SU-DHL-6 (cell line): ENCODE data around the gene CHIT1.

Experiments used
- H2AFZ ChIP-seq: fragments of 200-600 bp; sonication (generic); 2 replicates; pipeline ENCODE4 v1.6.1; 2014; ENCODE audit warnings: low read depth, mild to moderate bottlenecking, moderate library complexity, mixed read lengths, antibody characterized with exemption, low read length; ENCODE audit not compliant: severe bottlenecking
- H3F3A ChIP-seq: fragments of 200-600 bp; shearing (Covaris generic); 2 replicates; pipeline ENCODE4 v1.6.0; 2016; ENCODE audit warnings: antibody characterized with exemption, mild to moderate bottlenecking; ENCODE audit not compliant: insufficient read depth
- H3K27ac ChIP-seq: fragments of 200-600 bp; sonication (generic); 2 replicates; pipeline ENCODE4 v1.5.1; 2016; ENCODE audit warnings: low read depth, mild to moderate bottlenecking, low read length, moderate library complexity, mixed read lengths
- H3K27me3 ChIP-seq: fragments of 200-600 bp; sonication (generic), shearing (Covaris generic); 2 replicates; pipeline ENCODE4 v1.6.0; 2014; ENCODE audit warnings: mild to moderate bottlenecking, low read length
- H3K36me3 ChIP-seq: fragments of 200-600 bp; sonication (generic); 2 replicates; pipeline ENCODE4 v1.6.1; 2014; ENCODE audit warnings: mild to moderate bottlenecking, low read length, mixed read lengths
- H3K4me2 ChIP-seq: fragments of 300-600, 200-600 bp; shearing (Covaris generic), sonication (generic); 2 replicates; pipeline ENCODE4 v1.6.0; 2014; ENCODE audit warnings: low read length, low read depth, mild to moderate bottlenecking; ENCODE audit not compliant: poor library complexity, severe bottlenecking
- H3K4me3 ChIP-seq: fragments of 200-600 bp; sonication (generic); 2 replicates; pipeline ENCODE4 v1.5.1; 2014; ENCODE audit warnings: antibody characterized with exemption, low read length, mild to moderate bottlenecking, mixed read lengths; ENCODE audit not compliant: insufficient read depth, poor library complexity, severe bottlenecking
- H3K79me2 ChIP-seq: fragments of 200-600 bp; sonication (generic); 2 replicates; pipeline ENCODE4 v1.6.1; 2014; ENCODE audit warnings: mild to moderate bottlenecking, low read length, moderate library complexity; ENCODE audit not compliant: insufficient read depth
- H3K9ac ChIP-seq: fragments of 200-600 bp; sonication (generic); 2 replicates; pipeline ENCODE4 v1.7.0; 2014; ENCODE audit warnings: mild to moderate bottlenecking, low read length
- H3K9me2 ChIP-seq: fragments of 200-600 bp; sonication (generic); replicated peaks from 2 replicates; pipeline ENCODE4 v1.6.1; 2014; ENCODE audit warnings: low read length; ENCODE audit not compliant: insufficient read depth
- H3K9me3 ChIP-seq: fragments of 200-600 bp; sonication (generic); 2 replicates; pipeline ENCODE4 v1.6.1; 2014; ENCODE audit warnings: low read length, mixed read lengths; ENCODE audit not compliant: insufficient read depth
- H4K20me1 ChIP-seq: fragments of 200-600 bp; sonication (generic); 2 replicates; pipeline ENCODE4 v1.6.1; 2014; ENCODE audit warnings: low read depth, mild to moderate bottlenecking, antibody characterized with exemption, low read length, moderate library complexity, mixed read lengths
- CTCF ChIP-seq: fragments of 200-600 bp; sonication (generic); IDR thresholded peaks from one replicate; pipeline ENCODE4 v1.5.1; 2017; ENCODE audit warnings: antibody characterized with exemption, mild to moderate bottlenecking, low read length, moderate library complexity; ENCODE audit not compliant: insufficient read depth, poor library complexity, severe bottlenecking
- EZH2phosphoT487 ChIP-seq: fragments of 200-600 bp; sonication (generic), shearing (Covaris generic); conservative IDR thresholded peaks from 2 replicates; pipeline ENCODE4 v1.6.1; 2018; ENCODE audit warnings: mild to moderate bottlenecking, antibody characterized with exemption, low read length, moderate library complexity, mixed read lengths

The CHIT1 gene

GRCh38 chr1:203174324-203174985, 55.0 kb downstream of the CHIT1 start:
- Histone ChIP-seq H3K9me3 (no peaks in the 10 kb centered on the region), H3K9ac (no peak overlapping the region), H2AFZ (no peak overlapping the region), H3K4me2 (no peak overlapping the region), H3K79me2 (no peaks in the 10 kb centered on the region), H3K36me3 (no peaks in the 10 kb centered on the region), H3K27me3 (no peaks in the 10 kb centered on the region), H3K9me2 (no peaks in the 10 kb centered on the region), H3K4me3 (no peak overlapping the region), H3K27ac (no peak overlapping the region), H3F3A (no peaks in the 10 kb centered on the region), H4K20me1 (no peaks in the 10 kb centered on the region)
- TF ChIP-seq CTCF (no peak), EZH2phosphoT487 (no peak)

- Histone ChIP-seq H3K27me3 (no peaks in the 10 kb centered on the region), H3K27ac (no peak overlapping the region), H3K9me2 (no peaks in the 10 kb centered on the region), H2AFZ (no peak overlapping the region), H3K36me3 (no peaks in the 10 kb centered on the region), H3K4me2 (no peak overlapping the region), H4K20me1 (no peaks in the 10 kb centered on the region), H3K4me3 (no peak overlapping the region), H3F3A (no peaks in the 10 kb centered on the region), H3K9ac (no peak overlapping the region), H3K9me3 (no peaks in the 10 kb centered on the region), H3K79me2 (no peaks in the 10 kb centered on the region)
- TF ChIP-seq EZH2phosphoT487 (no peak), CTCF (no peak)
Measured at GRCh38 chr1:203173566-203173965, 55.9 kb downstream of the CHIT1 start.

GRCh38 chr1:203173011-203173555, 56.4 kb downstream of the CHIT1 start:
- H3K4me2 ChIP-seq, result no peak overlapping the region

More at GRCh38 chr1:203173011-203173555, 56.4 kb downstream of the CHIT1 start:
- Histone ChIP-seq H3K79me2 (no peaks in the 10 kb centered on the region), H3K36me3 (no peaks in the 10 kb centered on the region), H3K27me3 (no peaks in the 10 kb centered on the region), H3K4me3 (no peak overlapping the region), H3K27ac (no peak overlapping the region), H2AFZ (no peak overlapping the region), H3K9ac (no peak overlapping the region), H3F3A (no peaks in the 10 kb centered on the region), H3K9me3 (no peaks in the 10 kb centered on the region), H4K20me1 (no peaks in the 10 kb centered on the region), H3K9me2 (no peaks in the 10 kb centered on the region)
- TF ChIP-seq EZH2phosphoT487, result no peak
- no peak for TF ChIP-seq CTCF
